Measurements from ENCODE around the gene CREB5. TPM values are rescaled to one million over a fixed set of nuclear protein-coding genes. Genes with fewer than 3 reads are reported as not detected.

Gene CREB5
- total and polyA plus RNA-seq, 2 of the 8 experiments (the other 6 are each of a cell fraction or from before 2014, with no cell fraction given), result 2.4 to 2.7 TPM

DNA sequence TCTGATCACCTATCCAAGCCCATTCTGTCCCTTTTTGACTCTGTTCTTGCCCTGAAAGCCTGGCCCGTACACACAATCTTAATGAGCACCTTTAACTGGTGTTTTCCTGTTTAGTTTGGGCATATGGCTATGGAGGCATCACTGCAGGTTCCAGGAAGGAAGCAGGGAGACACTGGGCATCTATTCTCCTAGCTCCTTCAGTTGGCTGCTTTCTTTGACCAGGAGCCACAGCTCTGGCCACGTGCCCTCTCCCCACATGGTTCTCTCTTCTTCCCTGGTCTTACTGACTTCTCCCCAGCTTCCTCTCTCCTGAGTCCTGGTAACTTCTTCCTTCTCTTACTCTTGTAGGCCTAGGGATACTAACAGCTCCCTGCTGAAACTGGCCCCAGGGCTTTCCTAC, 144.4 kb downstream of the CREB5 start:
- H3K4me3 ChIP-seq (ENCODE audit: extremely low read depth in 1 of 4, insufficient read depth in 2 of 4, low read depth in 3 of 4, low read length in 4 of 4), result no peak overlapping the region
- H3K27me3 ChIP-seq (replicated peaks in 1 of 4; ENCODE audit: control insufficient read depth in 3 of 4, extremely low read depth in 1 of 4, insufficient read depth in 3 of 4, low read length in 3 of 4), result no peaks in the 10 kb centered on the region
- FAIRE-seq (no peak), DNase-seq (ENCODE audit: low read depth in 1 of 2, low spot score in 2 of 2) (no peak)
- no peak overlapping the region for H3K23ac ChIP-seq (ENCODE audit: insufficient read length)
- H3K36me3 ChIP-seq (ENCODE audit: control insufficient read depth in 2 of 4, insufficient read depth in 4 of 4, low read length in 3 of 4), result no peaks in the 10 kb centered on the region
- ChIA-PET CTCF (ENCODE audit: partially characterized antibody) (interaction anchor here (0.7 to 1.7 kb wide), 3 partner anchors 19 to 144 kb away, joined by 3 read pairs; partner anchors contain the start of gene CREB5), POLR2A (ENCODE audit: partially characterized antibody) (no interaction called here)
- no peak overlapping the region for H3K27ac ChIP-seq (ENCODE audit: low read depth, low read length)
- H3K4me1 ChIP-seq (replicated peaks in 1 of 4; ENCODE audit: control insufficient read depth in 3 of 4, insufficient read depth in 4 of 4, low read length in 3 of 4), result peaks cover 0 to 13% (median 2%) of the 10 kb centered on the region in 4 experiments; a peak in 3 of 7 replicates
- no peak overlapping the region for H2BK5ac ChIP-seq (ENCODE audit: low read depth, low read length)
- no peak overlapping the region for H2BK12ac ChIP-seq (ENCODE audit: low read depth, low read length)
- no peak overlapping the region for H4K8ac ChIP-seq (ENCODE audit: extremely low read depth, insufficient read depth, low read length)
- 93% methylated on average over 2 of the region's 2 CpGs; no CpG with 5 or more reads in 1 of the 2 experiments for WGBS, 2 experiments (ENCODE audit: extremely low coverage in 1 of 2, insufficient coverage in 1 of 2, insufficient read length in 1 of 2, insufficient replicate concordance in 2 of 2, low coverage in 1 of 2, low lambda C conversion rate in 2 of 2, missing lambda C conversion rate in 1 of 2)
- H3K14ac ChIP-seq (ENCODE audit: insufficient read length), result no peak overlapping the region
- no peak overlapping the region for H2BK20ac ChIP-seq (ENCODE audit: low read length)
- H2AFZ ChIP-seq (ENCODE audit: low read length), result no peak overlapping the region
- H3K9ac ChIP-seq (replicated peaks in 1 of 4; ENCODE audit: extremely low read depth in 1 of 4, low read depth in 3 of 4, low read length in 3 of 4), result no peak overlapping the region
- no peaks in the 10 kb centered on the region for H3K79me2 ChIP-seq (ENCODE audit: control insufficient read depth in 1 of 2, insufficient read depth in 2 of 2, low read length in 2 of 2)
- no peak overlapping the region for H3K18ac ChIP-seq (ENCODE audit: extremely low read depth, low read length)
- no peaks in the 10 kb centered on the region for H3K23me2 ChIP-seq (ENCODE audit: low read depth, low read length)
- H3K9me3 ChIP-seq (ENCODE audit: insufficient read depth in 2 of 2, low read depth in 1 of 2, low read length in 1 of 2), result no peaks in the 10 kb centered on the region
- no peaks in the 10 kb centered on the region for H4K20me1 ChIP-seq (replicated peaks in 1 of 2; ENCODE audit: control insufficient read depth in 1 of 2, insufficient read depth in 2 of 2, low read length in 2 of 2)
- H2BK15ac ChIP-seq (ENCODE audit: low read length), result no peak overlapping the region
- no peaks in the 10 kb centered on the region for H3K79me1 ChIP-seq (ENCODE audit: low read depth, low read length)
- H4K5ac ChIP-seq (ENCODE audit: insufficient read length, low read depth, low read length), result no peak overlapping the region
- H3K56ac ChIP-seq (replicated peaks; ENCODE audit: insufficient read length, low read depth, low read length), result no peak overlapping the region
- TF ChIP-seq SP1 (IDR thresholded peaks at IDR 0.05; ENCODE audit: low read depth, low read length), result no peak
- TF ChIP-seq RNF2 (IDR thresholded peaks at IDR 0.05; ENCODE audit: borderline replicate concordance, low read depth, low read length, missing control alignments, poor library complexity, severe bottlenecking), result no peak
- TF ChIP-seq KDM5A (IDR thresholded peaks at IDR 0.05; ENCODE audit: low read length), result no peak
- TF ChIP-seq HDAC2 (IDR thresholded peaks at IDR 0.05; ENCODE audit: borderline replicate concordance in 1 of 2, low read depth in 2 of 2, low read length in 2 of 2), result no peak
- H3K4me2 ChIP-seq (ENCODE audit: insufficient read depth in 1 of 2, low read depth in 2 of 2, low read length in 2 of 2), result no peak overlapping the region
- no peak overlapping the region for H3K4ac ChIP-seq (replicated peaks; ENCODE audit: insufficient read length, low read depth, low read length)
- no peak overlapping the region for H4K91ac ChIP-seq (replicated peaks; ENCODE audit: insufficient read length, low read length)
- no peak overlapping the region for H2BK120ac ChIP-seq (replicated peaks; ENCODE audit: low read depth, low read length)
- no peak overlapping the region for H2AK5ac ChIP-seq (ENCODE audit: low read depth, low read length)
